PC-9 (cell line): Measurements from ENCODE around the gene RNF112. TPM values are rescaled to one million over a fixed set of nuclear protein-coding genes. Genes with fewer than 3 reads are reported as not detected.
"Not testable (repeated sequence)": the region's sequence is repeated elsewhere in the genome, so short reads cannot be mapped to it uniquely, and the experiment has no call there.

Experiments
- BruUV-seq: library from RNA; stranded (reverse); fragments of 400-500 nt; replicated peaks from 2 replicates; lab custom pipeline; 2021; lab: Mats Ljungman, UMichigan
- CTCF ChIA-PET: fragments of 300-600 bp; sonication (Branson Sonifier 250); formaldehyde crosslinking; loops from one replicate; lab custom pipeline; 2022; ENCODE audit warnings: antibody characterized with exemption; lab: Charles Lee
- POLR2A ChIA-PET: fragments of 300-600 bp; sonication (Branson Sonifier 250); formaldehyde crosslinking; loops from one replicate; lab custom pipeline; 2022; ENCODE audit warnings: antibody characterized with exemption; ENCODE audit not compliant: unreplicated experiment; lab: Charles Lee
- DNase-seq, 2 experiments: peaks; one replicate each; pipeline versions ENCODE4 v3.0.0 to v3.0.0-alpha.2; 2015 to 2022; ENCODE audit warnings: mixed read lengths in 1 of 2
- H2AFZ ChIP-seq: fragments of 200-600 bp; sonication (generic); 2 replicates; pipeline ENCODE4 v1.8.1; 2017; ENCODE audit warnings: antibody characterized with exemption
- H3F3A ChIP-seq: fragments of 200-600 bp; sonication (generic); 2 replicates; pipeline ENCODE4 v1.8.1; 2017; ENCODE audit warnings: antibody characterized with exemption, mild to moderate bottlenecking, low read depth; ENCODE audit not compliant: insufficient read depth
- H3K27ac ChIP-seq: fragments of 200-600 bp; sonication (generic); 2 replicates; pipeline ENCODE4 v1.6.1; 2016; ENCODE audit warnings: mixed run types
- H3K27me3 ChIP-seq: fragments of 200-600 bp; sonication (generic); 2 replicates; pipeline ENCODE4 v1.6.1; 2016; ENCODE audit warnings: low read depth, mixed run types; ENCODE audit not compliant: insufficient read depth
- H3K36me3 ChIP-seq: fragments of 200-600 bp; sonication (generic); 2 replicates; pipeline ENCODE4 v1.6.1; 2016; ENCODE audit warnings: low read depth, mixed run types
- H3K4me1 ChIP-seq: fragments of 200-600 bp; sonication (generic); replicated peaks from 2 replicates; pipeline ENCODE4 v1.6.1; 2016; ENCODE audit warnings: mixed run types; ENCODE audit not compliant: insufficient read depth
- H3K4me2 ChIP-seq: fragments of 200-600 bp; sonication (generic); 2 replicates; pipeline ENCODE4 v1.6.1; 2017; ENCODE audit warnings: mixed run types
- H3K4me3 ChIP-seq: fragments of 200-600 bp; sonication (generic); 2 replicates; pipeline ENCODE4 v1.6.1; 2016; ENCODE audit warnings: mixed run types
- H3K79me2 ChIP-seq: fragments of 200-600 bp; sonication (generic); 2 replicates; pipeline ENCODE4 v1.6.1; 2017; ENCODE audit warnings: low read depth, mixed run types
- H3K9me2 ChIP-seq: fragments of 200-600 bp; sonication (generic); 2 replicates; pipeline ENCODE4 v1.8.1; 2017; ENCODE audit warnings: mild to moderate bottlenecking; ENCODE audit not compliant: insufficient read depth
- H3K9me3 ChIP-seq: fragments of 200-600 bp; sonication (generic); 2 replicates; pipeline ENCODE4 v1.8.1; 2016; ENCODE audit warnings: low read depth; ENCODE audit not compliant: insufficient read depth
- H4K20me1 ChIP-seq: fragments of 200-600 bp; sonication (generic); 2 replicates; pipeline ENCODE4 v1.8.1; 2017; ENCODE audit not compliant: insufficient read depth
- CTCF ChIP-seq: fragments of 200-600 bp; sonication (generic); conservative IDR thresholded peaks from 2 replicates; pipeline ENCODE4 v1.6.1; 2017; ENCODE audit warnings: mixed run types, antibody characterized with exemption, mild to moderate bottlenecking, moderate library complexity
- EZH2 ChIP-seq: fragments of 200-600 bp; sonication (generic); IDR thresholded peaks from 2 replicates; pipeline ENCODE4 v1.8.0; 2017; ENCODE audit warnings: antibody characterized with exemption, low read depth
- intact Hi-C: fragments of 100-400 bp; cut with micrococcal nuclease; formaldehyde crosslinking; loops from one replicate; pipeline ENCODE4 v1.10.0; 2022; ENCODE audit not compliant: unreplicated experiment
- total RNA-seq: library from RNA; stranded (reverse); gene quantifications from 2 replicates; pipeline ENCODE4 v1.2.3, GENCODE V29; 2021

The RNF112 gene
- total RNA-seq, 1 experiment from 2014 or later = 2.0 TPM

DNA sequence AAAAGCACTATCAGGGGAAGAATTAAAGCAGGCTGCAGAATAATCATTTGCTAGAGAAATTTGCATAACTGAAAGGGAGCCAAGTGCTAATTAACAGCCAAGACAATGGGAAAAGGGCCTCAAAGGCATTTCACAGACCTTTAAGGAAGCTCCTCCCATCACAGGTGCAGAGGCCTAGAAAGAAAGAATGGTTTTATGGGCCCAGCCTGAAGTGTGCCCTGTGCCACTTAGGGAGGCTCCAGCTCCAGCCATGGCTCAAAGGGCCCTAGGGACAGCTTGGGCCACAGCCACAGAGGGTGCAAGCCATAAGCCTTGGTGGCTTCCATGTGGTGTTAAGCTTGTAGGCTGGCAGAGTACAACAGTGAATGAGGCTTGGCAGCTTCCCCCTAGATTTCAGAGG is 50.1 kb downstream of the RNF112 start:
- no peaks in the 10 kb centered on the region for H3K9me2 ChIP-seq
- no TSS peak for BruUV-seq
- H3K4me2 ChIP-seq = no peak overlapping the region
- no peak overlapping the region for H3K27ac ChIP-seq
- DNase-seq = no peak
- H3K79me2 ChIP-seq = no peaks in the 10 kb centered on the region
- no peaks in the 10 kb centered on the region for H3F3A ChIP-seq
- no peaks in the 10 kb centered on the region for H3K9me3 ChIP-seq
- POLR2A ChIA-PET = no interaction called here
- no peaks in the 10 kb centered on the region for H3K36me3 ChIP-seq
- CTCF ChIA-PET = no interaction called here
- H2AFZ ChIP-seq = no peak overlapping the region
- intact Hi-C loops = no loop called here
- H3K27me3 ChIP-seq = no peaks in the 10 kb centered on the region
- no peaks in the 10 kb centered on the region for H3K4me1 ChIP-seq
- no peak for TF ChIP-seq EZH2
- TF ChIP-seq CTCF = no peak
- no peak overlapping the region for H3K4me3 ChIP-seq
- H4K20me1 ChIP-seq = no peaks in the 10 kb centered on the region

- H3F3A ChIP-seq = no peaks in the 10 kb centered on the region
- no peaks in the 10 kb centered on the region for H3K27me3 ChIP-seq
- H3K4me1 ChIP-seq = no peaks in the 10 kb centered on the region
- no peaks in the 10 kb centered on the region for H3K9me2 ChIP-seq
- intact Hi-C loops = no loop called here
- no peak overlapping the region for H3K27ac ChIP-seq
- H3K4me2 ChIP-seq = no peak overlapping the region
- H4K20me1 ChIP-seq = no peaks in the 10 kb centered on the region
- H3K9me3 ChIP-seq = no peaks in the 10 kb centered on the region
- H3K36me3 ChIP-seq = no peaks in the 10 kb centered on the region
- H2AFZ ChIP-seq = no peak overlapping the region
- no peak for TF ChIP-seq CTCF
- TF ChIP-seq EZH2 = no peak
- H3K4me3 ChIP-seq = no peak overlapping the region
- ChIA-PET CTCF (no interaction called here), POLR2A (no interaction called here)
- no TSS peak for BruUV-seq
- DNase-seq = no peak
- no peaks in the 10 kb centered on the region for H3K79me2 ChIP-seq
Observed at GRCh38 chr17:19461681-19462080, 50.6 kb downstream of the RNF112 start.

GRCh38 chr17:19462456-19463035 is 51.5 kb downstream of the RNF112 start:
- H3K27me3 ChIP-seq, H3K9me3 ChIP-seq, DNase-seq, H3K4me1 ChIP-seq, H3K4me2 ChIP-seq, BruUV-seq, intact Hi-C loops, H3F3A ChIP-seq, H4K20me1 ChIP-seq, H3K27ac ChIP-seq, H3K36me3 ChIP-seq, H2AFZ ChIP-seq, H3K9me2 ChIP-seq, CTCF ChIA-PET, H3K4me3 ChIP-seq, H3K79me2 ChIP-seq: not testable (repeated sequence)
- POLR2A ChIA-PET = interaction anchor here (0.6 kb wide), 1 partner anchor 257 kb away, joined by 6 read pairs; no protein-coding TSS in a partner anchor
